Astrocyte of the hippocampus (primary cell): ENCODE data around the gene WFDC10B.
"Not testable (repeated sequence)": the region's sequence is repeated elsewhere in the genome, so short reads cannot be mapped to it uniquely, and the experiment has no call there.

Experiments
- DNase-seq: peaks from one replicate; pipeline ENCODE4 v3.0.0; 2011; ENCODE audit warnings: low read depth, low spot score

WFDC10B gene

DNA sequence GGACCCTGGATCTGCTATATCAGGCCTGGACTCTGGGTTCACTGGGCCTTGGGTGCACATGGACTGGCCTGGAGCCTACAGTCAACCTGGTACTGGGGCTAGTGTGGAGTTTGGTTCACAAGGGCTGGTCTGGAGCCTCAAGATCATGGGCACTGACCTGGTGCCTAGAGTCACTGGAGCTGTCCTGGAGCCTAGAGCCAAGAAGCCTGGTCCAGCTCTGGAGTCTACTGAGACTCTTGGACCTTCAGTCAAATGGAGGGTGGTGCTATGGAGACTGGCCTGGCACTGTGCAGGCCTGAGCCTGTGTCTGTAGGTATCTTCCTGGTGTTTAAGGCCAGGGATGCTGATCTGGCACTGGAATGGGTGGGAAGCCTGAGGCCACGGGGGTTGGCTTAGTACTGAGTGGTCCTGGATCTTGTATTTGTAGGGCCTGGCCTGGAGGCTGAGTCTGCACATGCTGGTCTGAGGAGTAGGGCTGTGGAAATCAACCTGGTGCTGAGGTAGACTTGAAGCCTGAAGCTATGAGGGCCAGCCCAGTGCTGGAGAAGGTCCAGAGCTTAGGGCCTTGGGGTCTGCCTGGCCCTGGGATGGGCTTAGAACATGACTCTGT, 57.3 kb downstream of the WFDC10B start:
- no peak for DNase-seq

DNA sequence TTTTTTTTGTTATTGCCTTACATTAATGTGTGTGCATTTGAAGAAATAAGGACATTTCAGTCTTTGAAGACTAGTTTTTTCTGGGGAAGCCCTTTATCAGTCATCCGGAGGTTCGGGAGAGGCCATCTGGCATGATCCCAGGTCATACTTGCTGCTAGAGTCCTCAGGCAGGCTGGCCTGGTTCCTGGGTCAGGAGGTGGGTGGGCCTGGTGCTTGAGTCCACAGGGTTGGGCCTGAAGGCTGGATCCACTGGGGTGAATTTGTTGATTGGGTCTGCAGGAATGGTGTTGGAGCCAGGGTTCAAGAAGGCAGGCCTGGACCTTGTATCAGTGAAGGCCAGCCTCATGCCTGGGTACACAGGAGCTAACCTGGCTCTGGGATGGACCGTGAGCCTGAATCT, 57.9 kb downstream of the WFDC10B start:
- DNase-seq: no peak

DNA sequence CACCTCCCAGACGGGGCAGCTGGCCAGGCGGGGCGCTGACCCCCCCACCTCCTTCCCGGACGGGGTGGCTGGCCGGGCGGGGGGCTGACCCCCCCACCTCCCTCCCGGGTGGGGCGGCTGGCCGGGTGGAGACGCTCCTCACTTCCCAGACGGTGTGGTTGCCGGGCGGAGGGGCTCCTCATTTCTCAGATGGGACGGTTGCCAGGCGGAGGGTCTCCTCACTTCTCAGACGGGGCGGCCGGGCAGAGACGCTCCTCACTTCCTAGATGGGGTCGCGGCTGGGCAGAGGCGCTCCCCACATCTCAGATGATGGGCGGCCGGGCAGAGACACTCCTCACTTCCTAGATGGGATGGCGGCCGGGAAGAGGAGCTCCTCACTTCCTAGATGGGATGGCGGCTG, 59.0 kb downstream of the WFDC10B start:
- DNase-seq: not testable (repeated sequence)

DNA sequence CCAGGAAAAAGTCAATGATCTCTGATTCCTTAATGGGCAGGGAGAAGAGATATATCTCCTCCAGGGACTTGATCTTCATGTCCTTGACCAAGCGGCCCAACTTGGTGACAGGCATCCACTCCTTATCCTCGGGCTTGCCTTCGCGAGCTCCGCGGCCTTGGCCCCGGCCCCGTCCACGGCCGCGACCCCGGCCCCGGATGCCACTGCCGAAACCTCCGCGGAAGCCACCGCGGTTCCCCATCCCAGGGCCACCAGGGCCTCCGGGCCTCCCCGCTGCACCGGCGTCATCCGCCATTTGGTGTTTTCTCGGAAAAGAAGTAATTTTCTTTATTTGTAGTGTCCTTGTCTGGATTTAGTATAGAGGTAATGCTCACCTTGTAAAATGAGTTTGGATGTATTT, 63.7 kb downstream of the WFDC10B start:
- not testable (repeated sequence) for DNase-seq

DNA sequence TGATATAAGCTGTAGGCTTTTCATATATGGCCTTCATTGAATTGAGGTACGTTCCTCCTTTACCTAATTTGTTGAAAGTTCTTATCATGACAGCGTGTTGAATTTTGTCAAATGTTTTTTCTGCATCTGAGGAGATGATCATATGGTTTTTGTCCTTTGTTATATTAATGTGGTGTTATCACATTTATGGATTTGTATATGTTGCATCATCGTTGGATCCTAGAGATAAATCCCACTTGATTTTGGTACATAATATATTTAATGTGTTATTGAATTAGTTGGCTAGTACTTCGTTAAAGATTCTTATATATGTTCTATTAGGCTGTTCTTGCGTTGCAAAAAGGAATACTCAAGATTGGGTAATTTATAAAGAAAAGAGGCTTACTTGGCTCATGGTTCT, 65.1 kb downstream of the WFDC10B start:
- DNase-seq: no peak

DNA sequence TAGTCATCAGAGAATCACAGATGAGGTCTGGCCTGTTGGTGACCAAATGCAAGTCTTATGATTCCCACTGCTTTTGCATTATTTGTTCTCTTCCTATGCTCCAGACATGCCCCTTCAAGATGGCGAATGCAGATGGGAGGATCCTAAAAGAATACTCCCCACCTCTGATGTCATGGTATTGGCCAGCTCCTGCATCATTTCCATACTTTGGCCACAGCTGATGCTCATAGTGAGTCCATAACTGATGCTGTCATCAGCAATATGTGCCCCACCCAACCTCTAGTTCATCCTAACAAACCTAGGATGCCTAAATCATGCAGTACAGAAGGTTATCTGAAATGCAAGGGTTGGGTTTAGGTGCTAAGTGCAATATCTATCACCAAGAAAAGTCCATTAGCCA, 68.3 kb downstream of the WFDC10B start:
- DNase-seq: no peak
